SK-N-MC (cell line): ENCODE measurements around the gene SH3RF1.

Experiments
- EZH2 ChIP-seq: fragments of 200-600 bp; sonication (generic); IDR thresholded peaks from one replicate; pipeline ENCODE4 v1.6.1; 2017; ENCODE audit warnings: antibody characterized with exemption
- FOXP2 ChIP-seq: optimal IDR thresholded peaks from 2 replicates; pipeline ENCODE3; 2011; ENCODE audit warnings: mild to moderate bottlenecking, moderate library complexity; ENCODE audit not compliant: insufficient read depth; ENCODE audit errors: extremely low read length, control extremely low read depth
- POLR2AphosphoS5 ChIP-seq: IDR thresholded peaks from 2 replicates; pipeline ENCODE4 v1.6.1; 2012; ENCODE audit warnings: mild to moderate bottlenecking, low read depth, low read length, borderline replicate concordance

DNA sequence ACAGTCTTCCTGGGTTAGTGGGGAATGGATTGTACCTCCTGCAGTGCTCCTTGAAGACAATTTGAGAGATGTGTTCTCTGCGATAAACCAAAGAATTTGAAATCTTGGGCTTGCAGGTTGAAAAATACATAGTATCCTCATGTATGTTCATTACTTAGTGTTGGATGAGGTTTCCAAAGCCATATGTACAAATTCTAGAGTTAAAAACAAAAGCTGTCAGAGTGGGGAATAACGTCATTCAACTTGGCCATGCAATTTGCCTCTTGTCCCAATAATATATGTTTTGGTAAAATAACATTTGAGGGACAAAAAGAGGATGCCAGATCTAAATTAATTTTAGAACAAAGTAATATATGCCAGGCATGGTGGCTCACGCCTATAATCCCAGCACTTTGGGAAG lies 209.4 kb downstream of the SH3RF1 start:
- TF ChIP-seq POLR2AphosphoS5 (no peak), EZH2 (no peak), FOXP2 (no peak)
